H9 (cell line): ENCODE measurements around the gene PTCD2. TPM values are rescaled to one million over a fixed set of nuclear protein-coding genes. Genes with fewer than 3 reads are reported as not detected.

Experiments used
- DNase-seq: peaks from one replicate; pipeline ENCODE4 v3.0.0-alpha.2; 2017
- H2AFZ ChIP-seq: one replicate; pipeline ENCODE4 v1.6.1; 2013; ENCODE audit warnings: mild to moderate bottlenecking, low read length, control low read depth, moderate library complexity
- H2AK5ac ChIP-seq: 2 replicates; pipeline ENCODE4 v1.6.1; 2013; ENCODE audit warnings: low read length, control low read depth, mixed read lengths; ENCODE audit not compliant: insufficient read length
- H2BK120ac ChIP-seq: one replicate; pipeline ENCODE4 v1.6.1; 2013; ENCODE audit warnings: low read depth, mild to moderate bottlenecking, low read length, control low read depth, inconsistent platforms; ENCODE audit not compliant: poor library complexity, severe bottlenecking
- H2BK12ac ChIP-seq: 2 replicates; pipeline ENCODE4 v1.6.1; 2013; ENCODE audit warnings: low read length, control low read depth, mixed read lengths, low read depth; ENCODE audit not compliant: insufficient read length
- H2BK15ac ChIP-seq: 2 replicates; pipeline ENCODE4 v1.6.1; 2013; ENCODE audit warnings: low read depth, low read length, control low read depth
- H2BK20ac ChIP-seq: one replicate; pipeline ENCODE4 v1.6.1; 2013; ENCODE audit warnings: low read depth, mild to moderate bottlenecking, low read length, control low read depth, inconsistent platforms; ENCODE audit not compliant: poor library complexity, severe bottlenecking
- H2BK5ac ChIP-seq: 2 replicates; pipeline ENCODE4 v1.6.1; 2013; ENCODE audit warnings: low read length, control low read depth, mixed read lengths; ENCODE audit not compliant: insufficient read length
- H3K14ac ChIP-seq: 2 replicates; pipeline ENCODE4 v1.6.1; 2013; ENCODE audit warnings: low read length, control low read depth; ENCODE audit not compliant: insufficient read depth
- H3K18ac ChIP-seq: 2 replicates; pipeline ENCODE4 v1.6.1; 2013; ENCODE audit warnings: low read depth, mild to moderate bottlenecking, mixed read lengths, low read length, control low read depth; ENCODE audit not compliant: insufficient read length
- H3K23ac ChIP-seq: 2 replicates; pipeline ENCODE4 v1.6.1; 2013; ENCODE audit warnings: low read length, control low read depth, mixed read lengths, low read depth; ENCODE audit not compliant: insufficient read length
- H3K23me2 ChIP-seq: 2 replicates; pipeline ENCODE4 v1.6.1; 2013; ENCODE audit warnings: low read depth, mild to moderate bottlenecking, mixed read lengths, low read length, control low read depth; ENCODE audit not compliant: insufficient read length, poor library complexity, severe bottlenecking
- H3K27ac ChIP-seq: 2 replicates; pipeline ENCODE4 v1.5.1; 2013; ENCODE audit warnings: low read length, control low read depth, mixed read lengths, low read depth; ENCODE audit not compliant: insufficient read length
- H3K27me3 ChIP-seq: 2 replicates; pipeline ENCODE4 v1.6.1; 2013; ENCODE audit warnings: low read length, control low read depth, inconsistent platforms; ENCODE audit not compliant: insufficient read depth
- H3K4ac ChIP-seq: 2 replicates; pipeline ENCODE4 v1.6.1; 2013; ENCODE audit warnings: low read depth, mild to moderate bottlenecking, control low read depth, inconsistent platforms, low read length, moderate library complexity
- H3K4me1 ChIP-seq: 2 replicates; pipeline ENCODE4 v1.6.1; 2013; ENCODE audit warnings: low read length, control low read depth, inconsistent platforms; ENCODE audit not compliant: insufficient read depth
- H3K4me2 ChIP-seq: 2 replicates; pipeline ENCODE4 v1.6.1; 2013; ENCODE audit warnings: low read length, control low read depth, mixed read lengths; ENCODE audit not compliant: insufficient read length, insufficient read depth
- H3K56ac ChIP-seq: 2 replicates; pipeline ENCODE4 v1.6.1; 2013; ENCODE audit warnings: low read depth, mild to moderate bottlenecking, mixed read lengths, low read length, control low read depth; ENCODE audit not compliant: insufficient read length
- H3K79me1 ChIP-seq: 2 replicates; pipeline ENCODE4 v1.6.1; 2013; ENCODE audit warnings: low read depth, mild to moderate bottlenecking, moderate library complexity, low read length, control low read depth, inconsistent platforms; ENCODE audit not compliant: insufficient read depth, poor library complexity, severe bottlenecking
- H3K79me2 ChIP-seq: 2 replicates; pipeline ENCODE4 v1.6.1; 2013; ENCODE audit warnings: low read length, control low read depth, inconsistent platforms; ENCODE audit not compliant: insufficient read depth
- H3K9ac ChIP-seq: 2 replicates; pipeline ENCODE4 v1.6.1; 2013; ENCODE audit warnings: low read length, control low read depth, mixed read lengths; ENCODE audit not compliant: insufficient read length; ENCODE audit errors: extremely low read depth
- H3K9me3 ChIP-seq: one replicate; pipeline ENCODE4 v1.6.1; 2013; ENCODE audit warnings: low read depth, low read length, inconsistent platforms; ENCODE audit not compliant: control insufficient read depth
- H3T11ph ChIP-seq: one replicate; pipeline ENCODE4 v1.6.1; 2013; ENCODE audit warnings: mild to moderate bottlenecking, low read length, control low read depth, inconsistent platforms
- H4K20me1 ChIP-seq: one replicate; pipeline ENCODE4 v1.6.1; 2013; ENCODE audit not compliant: control insufficient read depth, insufficient read length, insufficient read depth
- H4K5ac ChIP-seq: 2 replicates; pipeline ENCODE4 v1.6.1; 2013; ENCODE audit warnings: low read depth, mild to moderate bottlenecking, mixed read lengths, low read length, control low read depth; ENCODE audit not compliant: insufficient read length
- H4K8ac ChIP-seq: replicated peaks from 2 replicates; pipeline ENCODE4 v1.6.1; 2013; ENCODE audit warnings: low read length, control low read depth, mixed read lengths, low read depth; ENCODE audit not compliant: insufficient read length
- H4K91ac ChIP-seq: 2 replicates; pipeline ENCODE4 v1.6.1; 2013; ENCODE audit warnings: low read depth, mild to moderate bottlenecking, moderate library complexity, mixed read lengths, low read length, control low read depth; ENCODE audit not compliant: insufficient read length
- H3K27ac Mint-ChIP-seq, 3 experiments: 2 replicates in 2 of 3; 3 replicates in 1 of 3; pipeline ENCODE4 v1.8.0; 2020 to 2021; ENCODE audit warnings: mixed read lengths in 3 of 3, mild to moderate bottlenecking in 1 of 3, moderate library complexity in 1 of 3
- H3K27me3 Mint-ChIP-seq: 2 replicates; pipeline ENCODE4 v1.8.0; 2021; ENCODE audit warnings: low read depth, mild to moderate bottlenecking, moderate library complexity, mixed read lengths
- H3K36me3 Mint-ChIP-seq, 3 experiments: 2 replicates in 2 of 3; 3 replicates in 1 of 3; pipeline ENCODE4 v1.8.0; 2020 to 2021; ENCODE audit warnings: low read depth in 3 of 3, mixed read lengths in 3 of 3; ENCODE audit not compliant: insufficient read depth in 1 of 3
- H3K4me1 Mint-ChIP-seq, 2 experiments: 2 replicates each; pipeline ENCODE4 v1.8.0; 2020; ENCODE audit warnings: mixed read lengths in 2 of 2
- H3K4me3 Mint-ChIP-seq, 2 experiments: 2 replicates in 1 of 2; 3 replicates in 1 of 2; pipeline ENCODE4 v1.8.0; 2020 to 2021; ENCODE audit warnings: mild to moderate bottlenecking in 2 of 2, mixed read lengths in 2 of 2, moderate library complexity in 1 of 2
- H3K9me3 Mint-ChIP-seq, 2 experiments: 2 replicates in 1 of 2; 3 replicates in 1 of 2; pipeline ENCODE4 v1.8.0; 2020; ENCODE audit warnings: mild to moderate bottlenecking in 2 of 2, mixed read lengths in 2 of 2, moderate library complexity in 1 of 2
- WGBS: extraction: QIAGEN DNeasy Blood & Tissue Kit; methylation state at CpG from one replicate; pipeline ENCODE4 v1.1.7; 2013; ENCODE audit warnings: missing lambda C conversion rate, low lambda C conversion rate, mixed read lengths; ENCODE audit not compliant: insufficient read length; ENCODE audit errors: extremely low coverage; 5-methylcytosine and 5-hydroxymethylcytosine counted together
- total RNA-seq: library from RNA; stranded (reverse); gene quantifications from 2 replicates; pipeline ENCODE4 v1.2.1, GENCODE V29; 2021
- TF ChIP-seq, protein P1 (sequence below): fragments of 200-600 bp; sonication (generic); conservative IDR thresholded peaks from 3 replicates; pipeline ENCODE4 v1.8.0; 2021; ENCODE audit warnings: antibody characterized with exemption, mild to moderate bottlenecking

PTCD2 gene
- total RNA-seq, 1 experiment from 2014 or later, result 12.7 TPM

DNA sequence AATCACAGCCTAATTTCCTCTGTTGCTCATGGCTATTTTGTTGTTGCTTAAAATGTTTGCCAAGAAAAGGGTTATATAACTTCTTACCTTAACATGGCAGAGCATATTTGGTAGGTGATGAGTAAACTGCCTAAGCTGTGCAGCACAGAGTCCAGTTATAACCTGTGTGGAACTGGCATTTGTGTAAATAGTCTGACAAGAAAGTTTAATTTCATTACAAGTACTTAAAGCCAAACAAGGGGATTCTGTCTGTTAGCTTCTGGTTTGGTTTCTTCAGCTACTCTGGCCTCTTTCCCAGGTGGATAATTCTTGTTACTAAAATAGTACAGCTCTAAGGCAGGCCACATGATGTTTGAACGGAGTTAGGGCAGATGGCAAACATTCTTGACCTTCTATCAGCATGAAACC is 72.2 kb downstream of the PTCD2 start:
- peaks cover 0 to 5% of the 10 kb centered on the region in 2 experiments; a peak in 2 of 4 replicates for H3K4me1 Mint-ChIP-seq

More for the DNA sequence above, 72.2 kb downstream of the PTCD2 start:
- Histone ChIP-seq H3K23ac (no peak overlapping the region), H2BK12ac (no peak overlapping the region), H2BK15ac (no peak overlapping the region), H2BK120ac (no peak overlapping the region), H2BK20ac (no peak overlapping the region), H2AK5ac (no peak overlapping the region), H3K4me2 (no peak overlapping the region), H2AFZ (no peak overlapping the region), H3K79me1 (no peaks in the 10 kb centered on the region), H4K91ac (no peak overlapping the region), H3K79me2 (no peaks in the 10 kb centered on the region), H3T11ph (no peak overlapping the region), H4K5ac (no peak overlapping the region), H3K27me3 (no peaks in the 10 kb centered on the region), H2BK5ac (no peak overlapping the region), H3K27ac (no peak overlapping the region), H4K20me1 (no peaks in the 10 kb centered on the region), H3K4ac (no peak overlapping the region), H3K56ac (no peak overlapping the region), H3K18ac (no peak overlapping the region), H3K9me3 (no peaks in the 10 kb centered on the region), H3K23me2 (no peaks in the 10 kb centered on the region), H3K9ac (no peak overlapping the region), H3K4me1 (no peaks in the 10 kb centered on the region), H4K8ac (no peak overlapping the region), H3K14ac (no peak overlapping the region)
- no peaks in the 10 kb centered on the region; the same call in 1 of the 2 replicates for H3K27me3 Mint-ChIP-seq
- no peak overlapping the region for H3K4me3 Mint-ChIP-seq
- H3K27ac Mint-ChIP-seq, result no peak overlapping the region
- TF ChIP-seq, protein P1, sequence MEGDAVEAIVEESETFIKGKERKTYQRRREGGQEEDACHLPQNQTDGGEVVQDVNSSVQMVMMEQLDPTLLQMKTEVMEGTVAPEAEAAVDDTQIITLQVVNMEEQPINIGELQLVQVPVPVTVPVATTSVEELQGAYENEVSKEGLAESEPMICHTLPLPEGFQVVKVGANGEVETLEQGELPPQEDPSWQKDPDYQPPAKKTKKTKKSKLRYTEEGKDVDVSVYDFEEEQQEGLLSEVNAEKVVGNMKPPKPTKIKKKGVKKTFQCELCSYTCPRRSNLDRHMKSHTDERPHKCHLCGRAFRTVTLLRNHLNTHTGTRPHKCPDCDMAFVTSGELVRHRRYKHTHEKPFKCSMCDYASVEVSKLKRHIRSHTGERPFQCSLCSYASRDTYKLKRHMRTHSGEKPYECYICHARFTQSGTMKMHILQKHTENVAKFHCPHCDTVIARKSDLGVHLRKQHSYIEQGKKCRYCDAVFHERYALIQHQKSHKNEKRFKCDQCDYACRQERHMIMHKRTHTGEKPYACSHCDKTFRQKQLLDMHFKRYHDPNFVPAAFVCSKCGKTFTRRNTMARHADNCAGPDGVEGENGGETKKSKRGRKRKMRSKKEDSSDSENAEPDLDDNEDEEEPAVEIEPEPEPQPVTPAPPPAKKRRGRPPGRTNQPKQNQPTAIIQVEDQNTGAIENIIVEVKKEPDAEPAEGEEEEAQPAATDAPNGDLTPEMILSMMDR, result no peak
- no peaks in the 10 kb centered on the region for H3K36me3 Mint-ChIP-seq
- WGBS, result no CpG with 5 or more reads among the region's 1 CpG
- H3K9me3 Mint-ChIP-seq, result no peaks in the 10 kb centered on the region
- no peak for DNase-seq
